ENCODE results near the gene SPATA20. TPM values are rescaled to one million over a fixed set of nuclear protein-coding genes. Genes with fewer than 3 reads are reported as not detected.

Gene SPATA20
- total and polyA plus RNA-seq, 2 of the 8 experiments (the other 6 are each of a cell fraction or from before 2014, with no cell fraction given) = 16.2 to 17.5 TPM

- H2AFZ ChIP-seq (ENCODE audit: low read length) = no peak overlapping the region
- no peak overlapping the region for H3K14ac ChIP-seq (ENCODE audit: insufficient read length)
- H3K23ac ChIP-seq (ENCODE audit: insufficient read length) = no peak overlapping the region
- H2BK15ac ChIP-seq (ENCODE audit: low read length) = no peak overlapping the region
- no peak overlapping the region for H3K27ac ChIP-seq (ENCODE audit: low read depth, low read length)
- DNase-seq (ENCODE audit: low read depth in 1 of 2, low spot score in 2 of 2) (no peak), FAIRE-seq (no peak)
- H3K4me1 ChIP-seq (replicated peaks in 1 of 4; ENCODE audit: control insufficient read depth in 3 of 4, insufficient read depth in 4 of 4, low read length in 3 of 4) = peaks cover 0 to 13% (median 7%) of the 10 kb centered on the region in 4 experiments; a peak in 5 of 7 replicates
- no peaks in the 10 kb centered on the region for H3K79me2 ChIP-seq (ENCODE audit: control insufficient read depth in 1 of 2, insufficient read depth in 2 of 2, low read length in 2 of 2)
- no peaks in the 10 kb centered on the region for H3K79me1 ChIP-seq (ENCODE audit: low read depth, low read length)
- H3K4me3 ChIP-seq (ENCODE audit: extremely low read depth in 1 of 4, insufficient read depth in 2 of 4, low read depth in 3 of 4, low read length in 4 of 4) = no peak overlapping the region
- H2BK20ac ChIP-seq (ENCODE audit: low read length) = no peak overlapping the region
- H2AK5ac ChIP-seq (ENCODE audit: low read depth, low read length) = no peak overlapping the region
- POLR2A ChIA-PET (ENCODE audit: partially characterized antibody) = interaction anchor here (1.0 to 1.1 kb wide), 2 partner anchors 15 to 18 kb away, joined by 3 to 4 read pairs; partner anchors contain the start of gene CACNA1G
- peaks cover 2 to 5% of the 10 kb centered on the region in 2 experiments for H4K20me1 ChIP-seq (replicated peaks in 1 of 2; ENCODE audit: control insufficient read depth in 1 of 2, insufficient read depth in 2 of 2, low read length in 2 of 2)
- no peaks in the 10 kb centered on the region; a peak in 1 of 7 replicates for H3K27me3 ChIP-seq (replicated peaks in 1 of 4; ENCODE audit: control insufficient read depth in 3 of 4, extremely low read depth in 1 of 4, insufficient read depth in 3 of 4, low read length in 3 of 4)
- no peaks in the 10 kb centered on the region for H3K23me2 ChIP-seq (ENCODE audit: low read depth, low read length)
- no peak overlapping the region for H3K4me2 ChIP-seq (ENCODE audit: insufficient read depth in 1 of 2, low read depth in 2 of 2, low read length in 2 of 2)
- no peak overlapping the region for H2BK120ac ChIP-seq (replicated peaks; ENCODE audit: low read depth, low read length)
- no peak overlapping the region for H3K18ac ChIP-seq (ENCODE audit: extremely low read depth, low read length)
- no peak overlapping the region for H2BK12ac ChIP-seq (ENCODE audit: low read depth, low read length)
- no peak overlapping the region for H3K9ac ChIP-seq (replicated peaks in 1 of 4; ENCODE audit: extremely low read depth in 1 of 4, low read depth in 3 of 4, low read length in 3 of 4)
- no peak overlapping the region for H4K91ac ChIP-seq (replicated peaks; ENCODE audit: insufficient read length, low read length)
- peaks cover 0 to 3% (median 0%) of the 10 kb centered on the region in 4 experiments; a peak in 1 of 8 replicates for H3K36me3 ChIP-seq (ENCODE audit: control insufficient read depth in 2 of 4, insufficient read depth in 4 of 4, low read length in 3 of 4)
- H4K8ac ChIP-seq (ENCODE audit: extremely low read depth, insufficient read depth, low read length) = no peak overlapping the region
- no peak overlapping the region for H3K4ac ChIP-seq (replicated peaks; ENCODE audit: insufficient read length, low read depth, low read length)
- no peak overlapping the region for H2BK5ac ChIP-seq (ENCODE audit: low read depth, low read length)
- CTCF ChIA-PET (ENCODE audit: partially characterized antibody) = interaction anchor here (1.1 to 2.5 kb wide), 6 partner anchors 8 to 48 kb away, joined by 3 to 10 read pairs (median 4); no protein-coding TSS in a partner anchor
- H3K56ac ChIP-seq (replicated peaks; ENCODE audit: insufficient read length, low read depth, low read length) = no peak overlapping the region
- 92% methylated on average over 16 of the region's 16 CpGs; no CpG with 5 or more reads in 1 of the 2 experiments for whole genome bisulfite sequencing, 2 experiments (ENCODE audit: extremely low coverage in 1 of 2, insufficient coverage in 1 of 2, insufficient read length in 1 of 2, insufficient replicate concordance in 2 of 2, low coverage in 1 of 2, low lambda C conversion rate in 2 of 2, missing lambda C conversion rate in 1 of 2)
- H3K9me3 ChIP-seq (ENCODE audit: insufficient read depth in 2 of 2, low read depth in 1 of 2, low read length in 1 of 2) = no peaks in the 10 kb centered on the region
- H4K5ac ChIP-seq (ENCODE audit: insufficient read length, low read depth, low read length) = no peak overlapping the region
- TF ChIP-seq FOSL1 (IDR thresholded peaks at IDR 0.05; ENCODE audit: insufficient read depth, low read depth, low read length) (no peak), BCL11A (IDR thresholded peaks at IDR 0.05; ENCODE audit: low read depth in 2 of 2, low read length in 2 of 2) (no peak)
These were observed 31.2 kb downstream of the SPATA20 start for GRCh38 chr17:50578173-50578572.
